H9 (cell line): Measurements from ENCODE around the gene CTBS. TPM values are rescaled to one million over a fixed set of nuclear protein-coding genes. Genes with fewer than 3 reads are reported as not detected.

Experiments used
- DNase-seq: peaks from one replicate; pipeline ENCODE4 v3.0.0-alpha.2; 2017
- H2AFZ ChIP-seq: one replicate; pipeline ENCODE4 v1.6.1; 2013; ENCODE audit warnings: mild to moderate bottlenecking, low read length, control low read depth, moderate library complexity
- H2AK5ac ChIP-seq: 2 replicates; pipeline ENCODE4 v1.6.1; 2013; ENCODE audit warnings: low read length, control low read depth, mixed read lengths; ENCODE audit not compliant: insufficient read length
- H2BK120ac ChIP-seq: one replicate; pipeline ENCODE4 v1.6.1; 2013; ENCODE audit warnings: low read depth, mild to moderate bottlenecking, low read length, control low read depth, inconsistent platforms; ENCODE audit not compliant: poor library complexity, severe bottlenecking
- H2BK12ac ChIP-seq: 2 replicates; pipeline ENCODE4 v1.6.1; 2013; ENCODE audit warnings: low read length, control low read depth, mixed read lengths, low read depth; ENCODE audit not compliant: insufficient read length
- H2BK15ac ChIP-seq: 2 replicates; pipeline ENCODE4 v1.6.1; 2013; ENCODE audit warnings: low read depth, low read length, control low read depth
- H2BK20ac ChIP-seq: one replicate; pipeline ENCODE4 v1.6.1; 2013; ENCODE audit warnings: low read depth, mild to moderate bottlenecking, low read length, control low read depth, inconsistent platforms; ENCODE audit not compliant: poor library complexity, severe bottlenecking
- H2BK5ac ChIP-seq: 2 replicates; pipeline ENCODE4 v1.6.1; 2013; ENCODE audit warnings: low read length, control low read depth, mixed read lengths; ENCODE audit not compliant: insufficient read length
- H3K14ac ChIP-seq: 2 replicates; pipeline ENCODE4 v1.6.1; 2013; ENCODE audit warnings: low read length, control low read depth; ENCODE audit not compliant: insufficient read depth
- H3K18ac ChIP-seq: 2 replicates; pipeline ENCODE4 v1.6.1; 2013; ENCODE audit warnings: low read depth, mild to moderate bottlenecking, mixed read lengths, low read length, control low read depth; ENCODE audit not compliant: insufficient read length
- H3K23ac ChIP-seq: 2 replicates; pipeline ENCODE4 v1.6.1; 2013; ENCODE audit warnings: low read length, control low read depth, mixed read lengths, low read depth; ENCODE audit not compliant: insufficient read length
- H3K23me2 ChIP-seq: 2 replicates; pipeline ENCODE4 v1.6.1; 2013; ENCODE audit warnings: low read depth, mild to moderate bottlenecking, mixed read lengths, low read length, control low read depth; ENCODE audit not compliant: insufficient read length, poor library complexity, severe bottlenecking
- H3K27ac ChIP-seq: 2 replicates; pipeline ENCODE4 v1.5.1; 2013; ENCODE audit warnings: low read length, control low read depth, mixed read lengths, low read depth; ENCODE audit not compliant: insufficient read length
- H3K27me3 ChIP-seq: 2 replicates; pipeline ENCODE4 v1.6.1; 2013; ENCODE audit warnings: low read length, control low read depth, inconsistent platforms; ENCODE audit not compliant: insufficient read depth
- H3K4ac ChIP-seq: 2 replicates; pipeline ENCODE4 v1.6.1; 2013; ENCODE audit warnings: low read depth, mild to moderate bottlenecking, control low read depth, inconsistent platforms, low read length, moderate library complexity
- H3K4me1 ChIP-seq: 2 replicates; pipeline ENCODE4 v1.6.1; 2013; ENCODE audit warnings: low read length, control low read depth, inconsistent platforms; ENCODE audit not compliant: insufficient read depth
- H3K4me2 ChIP-seq: 2 replicates; pipeline ENCODE4 v1.6.1; 2013; ENCODE audit warnings: low read length, control low read depth, mixed read lengths; ENCODE audit not compliant: insufficient read length, insufficient read depth
- H3K56ac ChIP-seq: 2 replicates; pipeline ENCODE4 v1.6.1; 2013; ENCODE audit warnings: low read depth, mild to moderate bottlenecking, mixed read lengths, low read length, control low read depth; ENCODE audit not compliant: insufficient read length
- H3K79me1 ChIP-seq: 2 replicates; pipeline ENCODE4 v1.6.1; 2013; ENCODE audit warnings: low read depth, mild to moderate bottlenecking, moderate library complexity, low read length, control low read depth, inconsistent platforms; ENCODE audit not compliant: insufficient read depth, poor library complexity, severe bottlenecking
- H3K79me2 ChIP-seq: 2 replicates; pipeline ENCODE4 v1.6.1; 2013; ENCODE audit warnings: low read length, control low read depth, inconsistent platforms; ENCODE audit not compliant: insufficient read depth
- H3K9ac ChIP-seq: 2 replicates; pipeline ENCODE4 v1.6.1; 2013; ENCODE audit warnings: low read length, control low read depth, mixed read lengths; ENCODE audit not compliant: insufficient read length; ENCODE audit errors: extremely low read depth
- H3K9me3 ChIP-seq: one replicate; pipeline ENCODE4 v1.6.1; 2013; ENCODE audit warnings: low read depth, low read length, inconsistent platforms; ENCODE audit not compliant: control insufficient read depth
- H3T11ph ChIP-seq: one replicate; pipeline ENCODE4 v1.6.1; 2013; ENCODE audit warnings: mild to moderate bottlenecking, low read length, control low read depth, inconsistent platforms
- H4K20me1 ChIP-seq: one replicate; pipeline ENCODE4 v1.6.1; 2013; ENCODE audit not compliant: control insufficient read depth, insufficient read length, insufficient read depth
- H4K5ac ChIP-seq: 2 replicates; pipeline ENCODE4 v1.6.1; 2013; ENCODE audit warnings: low read depth, mild to moderate bottlenecking, mixed read lengths, low read length, control low read depth; ENCODE audit not compliant: insufficient read length
- H4K8ac ChIP-seq: replicated peaks from 2 replicates; pipeline ENCODE4 v1.6.1; 2013; ENCODE audit warnings: low read length, control low read depth, mixed read lengths, low read depth; ENCODE audit not compliant: insufficient read length
- H4K91ac ChIP-seq: 2 replicates; pipeline ENCODE4 v1.6.1; 2013; ENCODE audit warnings: low read depth, mild to moderate bottlenecking, moderate library complexity, mixed read lengths, low read length, control low read depth; ENCODE audit not compliant: insufficient read length
- H3K27ac Mint-ChIP-seq, 3 experiments: 2 replicates in 2 of 3; 3 replicates in 1 of 3; pipeline ENCODE4 v1.8.0; 2020 to 2021; ENCODE audit warnings: mixed read lengths in 3 of 3, mild to moderate bottlenecking in 1 of 3, moderate library complexity in 1 of 3
- H3K27me3 Mint-ChIP-seq: 2 replicates; pipeline ENCODE4 v1.8.0; 2021; ENCODE audit warnings: low read depth, mild to moderate bottlenecking, moderate library complexity, mixed read lengths
- H3K36me3 Mint-ChIP-seq, 3 experiments: 2 replicates in 2 of 3; 3 replicates in 1 of 3; pipeline ENCODE4 v1.8.0; 2020 to 2021; ENCODE audit warnings: low read depth in 3 of 3, mixed read lengths in 3 of 3; ENCODE audit not compliant: insufficient read depth in 1 of 3
- H3K4me1 Mint-ChIP-seq, 2 experiments: 2 replicates each; pipeline ENCODE4 v1.8.0; 2020; ENCODE audit warnings: mixed read lengths in 2 of 2
- H3K4me3 Mint-ChIP-seq, 2 experiments: 2 replicates in 1 of 2; 3 replicates in 1 of 2; pipeline ENCODE4 v1.8.0; 2020 to 2021; ENCODE audit warnings: mild to moderate bottlenecking in 2 of 2, mixed read lengths in 2 of 2, moderate library complexity in 1 of 2
- H3K9me3 Mint-ChIP-seq, 2 experiments: 2 replicates in 1 of 2; 3 replicates in 1 of 2; pipeline ENCODE4 v1.8.0; 2020; ENCODE audit warnings: mild to moderate bottlenecking in 2 of 2, mixed read lengths in 2 of 2, moderate library complexity in 1 of 2
- CTCF ChIP-seq: fragments of 200-600 bp; sonication (generic); conservative IDR thresholded peaks from 3 replicates; pipeline ENCODE4 v1.8.0; 2021; ENCODE audit warnings: antibody characterized with exemption, mild to moderate bottlenecking
- WGBS: extraction: QIAGEN DNeasy Blood & Tissue Kit; methylation state at CpG from one replicate; pipeline ENCODE4 v1.1.7; 2013; ENCODE audit warnings: missing lambda C conversion rate, low lambda C conversion rate, mixed read lengths; ENCODE audit not compliant: insufficient read length; ENCODE audit errors: extremely low coverage; 5-methylcytosine and 5-hydroxymethylcytosine counted together
- total RNA-seq: library from RNA; stranded (reverse); gene quantifications from 2 replicates; pipeline ENCODE4 v1.2.1, GENCODE V29; 2021

Gene CTBS
- total RNA-seq, 1 experiment from 2014 or later = 2.8 TPM

DNA sequence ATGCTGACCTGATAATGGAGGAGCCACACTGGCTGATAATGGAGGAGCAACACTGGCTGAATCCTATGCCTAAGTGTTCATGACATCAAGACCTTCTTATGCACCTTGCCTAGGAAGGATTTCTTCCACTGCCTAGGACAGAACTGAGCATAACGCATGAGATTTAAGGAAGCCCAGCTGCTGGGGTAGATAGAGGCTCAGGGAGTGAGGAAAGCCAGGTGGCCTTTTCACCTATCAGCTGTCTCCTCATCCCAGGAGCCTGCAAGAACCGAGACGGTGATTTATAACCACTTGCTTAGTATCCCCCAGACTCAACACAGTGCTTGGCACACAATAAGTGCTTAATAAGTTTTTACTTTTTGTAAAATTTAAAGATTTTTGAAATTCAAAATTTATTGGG, 7.4 kb upstream of the CTBS start:
- peaks cover 4% of the 10 kb centered on the region for H3K9me3 ChIP-seq
- H3T11ph ChIP-seq = no peak overlapping the region
- WGBS = no CpG with 5 or more reads among the region's 3 CpGs
- H3K79me1 ChIP-seq = no peaks in the 10 kb centered on the region
- no peak overlapping the region for H3K9ac ChIP-seq
- no peak overlapping the region for H3K18ac ChIP-seq
- H3K23ac ChIP-seq = no peak overlapping the region
- H3K4ac ChIP-seq = no peak overlapping the region
- no peak overlapping the region for H4K91ac ChIP-seq
- H3K27ac ChIP-seq = no peak overlapping the region
- H3K4me1 ChIP-seq = no peaks in the 10 kb centered on the region; the same call in 1 of the 2 replicates
- no peak overlapping the region for H2BK20ac ChIP-seq
- no peaks in the 10 kb centered on the region for H3K23me2 ChIP-seq
- H3K36me3 Mint-ChIP-seq = peaks cover 3 to 22% (median 7%) of the 10 kb centered on the region in 3 experiments; a peak in 5 of 7 replicates
- H3K4me2 ChIP-seq = no peak overlapping the region
- H3K79me2 ChIP-seq = no peaks in the 10 kb centered on the region
- H4K20me1 ChIP-seq = no peaks in the 10 kb centered on the region
- H2BK15ac ChIP-seq = no peak overlapping the region
- H3K56ac ChIP-seq = no peak overlapping the region
- H3K9me3 Mint-ChIP-seq = peaks cover 9 to 23% of the 10 kb centered on the region in 2 experiments; a peak in 4 of 5 replicates
- H4K8ac ChIP-seq = no peak overlapping the region
- H3K27me3 ChIP-seq = no peaks in the 10 kb centered on the region
- H3K14ac ChIP-seq = no peak overlapping the region
- no peak overlapping the region for H2AFZ ChIP-seq
- H3K4me3 Mint-ChIP-seq = no peak overlapping the region
- TF ChIP-seq CTCF = no peak
- H2BK12ac ChIP-seq = no peak overlapping the region
- no peak overlapping the region for H2AK5ac ChIP-seq
- peaks cover 26 to 35% of the 10 kb centered on the region in 2 experiments for H3K4me1 Mint-ChIP-seq
- H3K27me3 Mint-ChIP-seq = no peaks in the 10 kb centered on the region
- H3K27ac Mint-ChIP-seq = no peak overlapping the region; a peak in 1 of 7 replicates
- no peak for DNase-seq
- no peak overlapping the region for H2BK120ac ChIP-seq
- H2BK5ac ChIP-seq = no peak overlapping the region
- no peak overlapping the region for H4K5ac ChIP-seq
